Esophagus squamous epithelium (tissue), 5 donors: ENCODE data around the gene TPBG. TPM values are rescaled to one million over a fixed set of nuclear protein-coding genes. Genes with fewer than 3 reads are reported as not detected.

Experiments
- DNase-seq: peaks from one replicate; lab custom pipeline; 2025; lab: John Stamatoyannopoulos, UW
- H3K27ac ChIP-seq, 4 donors: fragments of 200-600 bp; sonication (generic); one replicate each; pipeline ENCODE4 v1.5.1; 2016 to 2019; ENCODE audit warnings: mild to moderate bottlenecking in 1 of 4
- H3K27me3 ChIP-seq, 4 donors: fragments of 200-600 bp; sonication (generic); 1 replicate in 3 of 4; 2 replicates in 1 of 4; pipeline versions ENCODE4 v1.5.1 to v1.6.0; 2017 to 2021; ENCODE audit warnings: antibody characterized with exemption in 1 of 4
- H3K36me3 ChIP-seq, 3 donors: fragments of 200-600 bp; sonication (generic); one replicate each; pipeline ENCODE4 v1.5.1; 2016 to 2019
- H3K4me1 ChIP-seq, 3 donors: fragments of 200-600 bp; sonication (generic); one replicate each; pipeline ENCODE4 v1.5.1; 2017 to 2019
- H3K4me3 ChIP-seq, 4 donors: fragments of 200-600 bp; sonication (generic); 1 replicate in 3 of 4; 2 replicates in 1 of 4; pipeline ENCODE4 v1.5.1; 2016 to 2019; ENCODE audit warnings: mild to moderate bottlenecking in 2 of 4, moderate library complexity in 1 of 4
- H3K9me3 ChIP-seq, 3 donors: fragments of 200-600 bp; sonication (generic); one replicate each; pipeline ENCODE4 v1.5.1; 2016 to 2019
- CTCF ChIP-seq, 6 experiments: fragments of 450-650 bp in 4 of 6; fragments of 200-600 bp in 2 of 6; sonication (generic) in 2 of 6; IDR thresholded peaks; one replicate each; pipeline ENCODE4 v1.5.1; 2016 to 2019; ENCODE audit warnings: antibody characterized with exemption in 6 of 6, mild to moderate bottlenecking in 4 of 6, moderate library complexity in 4 of 6
- POLR2A ChIP-seq, 4 donors: fragments of 450-650 bp; IDR thresholded peaks; one replicate each; pipeline ENCODE4 v1.6.1; 2017; ENCODE audit warnings: antibody characterized with exemption in 4 of 4, mild to moderate bottlenecking in 4 of 4, moderate library complexity in 3 of 4
- WGBS, 2 donors: methylation state at CpG; one replicate each; pipeline ENCODE4 v1.1.5; 2018; 5-methylcytosine and 5-hydroxymethylcytosine counted together
- intact Hi-C: fragments of 100-400 bp; cut with DNase I; formaldehyde crosslinking; loops from one replicate; pipeline ENCODE4 v1.15.0; 2022
- total RNA-seq, 4 donors: library from RNA; depleted of rRNA; stranded (reverse); fragments of >200 nt; gene quantifications; one replicate each; pipeline ENCODE4 v1.1.0, GENCODE V29; 2016
- donor health status: DM: yes; HTN: yes; CAD: no.

TPBG gene
- total RNA-seq, 4 donors from 2014 or later, result 18.2 to 41.9 (median 31.5) TPM

- no peaks in the 10 kb centered on the region for H3K9me3 ChIP-seq
- no peak for DNase-seq
- peak overlapping the region; percentile 86 to 95 (median 92) for H3K27ac ChIP-seq
- peaks cover 6 to 45% (median 14%) of the 10 kb centered on the region in 3 donors for H3K4me1 ChIP-seq
- H3K4me3 ChIP-seq, result peak overlapping the region; percentile 65 to 85 (median 78)
- peaks cover 0 to 35% (median 0%) of the 10 kb centered on the region in 4 donors for H3K27me3 ChIP-seq
- peaks cover 0 to 11% (median 0%) of the 10 kb centered on the region in 3 donors for H3K36me3 ChIP-seq
- WGBS, 2 donors, result 1 to 2% methylated on average over 34 to 42 of the region's 88 CpGs
- intact Hi-C loops, result no loop called here
- TF ChIP-seq POLR2A (IDR thresholded peaks at IDR 0.05) (no peak), CTCF (IDR thresholded peaks at IDR 0.05) (no peak)
These were observed 734 bp downstream of the TPBG start for GRCh38 chr6:82364087-82365015.

- peaks cover 0 to 11% (median 0%) of the 10 kb centered on the region in 3 donors for H3K36me3 ChIP-seq
- 13 to 56% methylated on average over 3 to 16 of the region's 67 CpGs for WGBS, 2 donors
- H3K4me1 ChIP-seq, result peaks cover 6 to 45% (median 14%) of the 10 kb centered on the region in 3 donors
- DNase-seq, result no peak
- H3K27me3 ChIP-seq, result peaks cover 0 to 35% (median 0%) of the 10 kb centered on the region in 4 donors
- H3K9me3 ChIP-seq, result no peaks in the 10 kb centered on the region
- peak overlapping the region; percentile 65 to 85 (median 78) for H3K4me3 ChIP-seq
- peak overlapping the region; percentile 86 to 95 (median 92) for H3K27ac ChIP-seq
- TF ChIP-seq CTCF (IDR thresholded peaks at IDR 0.05) (peak in 2 of 6 experiments; percentile 13 to 41), POLR2A (IDR thresholded peaks at IDR 0.05) (no peak)
- intact Hi-C loops, result no loop called here
These were observed 1.6 kb downstream of the TPBG start for GRCh38 chr6:82365016-82365795.

GRCh38 chr6:82367704-82368103, 4.1 kb downstream of the TPBG start:
- Histone ChIP-seq H3K9me3 (no peaks in the 10 kb centered on the region), H3K27ac (peak overlapping the region in 1 of 4 donors; percentile 18), H3K27me3 (peaks cover 0 to 31% (median 0%) of the 10 kb centered on the region in 4 donors), H3K4me1 (peaks cover 5 to 31% (median 9%) of the 10 kb centered on the region in 3 donors), H3K4me3 (no peak overlapping the region), H3K36me3 (peaks cover 0 to 11% (median 0%) of the 10 kb centered on the region in 3 donors)
- no peak for DNase-seq
- TF ChIP-seq POLR2A (IDR thresholded peaks at IDR 0.05) (no peak), CTCF (IDR thresholded peaks at IDR 0.05) (no peak)
- intact Hi-C loops, result no loop called here

GRCh38 chr6:82370788-82371187, 7.2 kb downstream of the TPBG start:
- no peak for TF ChIP-seq POLR2A (IDR thresholded peaks at IDR 0.05)
- TF ChIP-seq CTCF (IDR thresholded peaks at IDR 0.05), result no peak

More at GRCh38 chr6:82370788-82371187, 7.2 kb downstream of the TPBG start:
- H3K9me3 ChIP-seq, result no peaks in the 10 kb centered on the region
- H3K27ac ChIP-seq, result no peak overlapping the region
- peaks cover 0 to 2% (median 0%) of the 10 kb centered on the region in 4 donors for H3K27me3 ChIP-seq
- 72 to 87% methylated on average over 3 of the region's 3 CpGs for WGBS, 2 donors
- peaks cover 0 to 9% (median 3%) of the 10 kb centered on the region in 3 donors for H3K4me1 ChIP-seq
- intact Hi-C loops, result no loop called here
- peaks cover 0 to 7% (median 0%) of the 10 kb centered on the region in 3 donors for H3K36me3 ChIP-seq
- no peak overlapping the region for H3K4me3 ChIP-seq
- DNase-seq, result no peak
